Measurements from ENCODE around the gene KIF23. TPM values are rescaled to one million over a fixed set of nuclear protein-coding genes. Genes with fewer than 3 reads are reported as not detected.

KIF23 gene
- total RNA-seq, 1 experiment from 2014 or later: 83.7 TPM

- H3K4me1 ChIP-seq (ENCODE audit: control insufficient read depth in 1 of 2, insufficient read depth in 2 of 2, low read length in 2 of 2): no peaks in the 10 kb centered on the region
- intact Hi-C loops (cut with micrococcal nuclease): no loop called here
- no peaks in the 10 kb centered on the region for H3K9me2 ChIP-seq (ENCODE audit: insufficient read depth)
- ATAC-seq: no peak
- no peaks in the 10 kb centered on the region for H4K20me1 ChIP-seq (ENCODE audit: insufficient read depth)
- ChIA-PET POLR2A (no interaction called here), RAD21 (ENCODE audit: low non-redundant PET in 1 of 2, low total read pairs in 2 of 2, uncharacterized antibody in 2 of 2, unreplicated experiment in 2 of 2) (no interaction called here), CTCF (no interaction called here)
- peaks cover 65 to 76% of the 10 kb centered on the region in 2 experiments for H3K36me3 ChIP-seq (ENCODE audit: control insufficient read depth in 1 of 2, insufficient read depth in 2 of 2, low read length in 2 of 2)
- no peak for DNase-seq (ENCODE audit: low read depth, low spot score)
- TF ChIP-seq ATF3 (IDR thresholded peaks at IDR 0.05) (no peak), JUND (IDR thresholded peaks at IDR 0.05) (no peak), RAD21 (IDR thresholded peaks at IDR 0.05; ENCODE audit: low read depth) (no peak), REST (IDR thresholded peaks at IDR 0.05; ENCODE audit: low read depth) (no peak), CBX3 (IDR thresholded peaks at IDR 0.05; ENCODE audit: low read depth) (no peak), ZBTB33 (IDR thresholded peaks at IDR 0.05; ENCODE audit: extremely low read depth, insufficient replicate concordance, low read length) (no peak), POLR2A (IDR thresholded peaks at IDR 0.05; ENCODE audit: borderline replicate concordance, extremely low read depth, insufficient read depth, insufficient read length) (no peak), FOSL1 (IDR thresholded peaks at IDR 0.05; ENCODE audit: low read depth) (no peak), TCF7L2 (IDR thresholded peaks at IDR 0.05; ENCODE audit: borderline replicate concordance, extremely low read depth, insufficient read depth, insufficient read length) (no peak), EZH2phosphoT487 (IDR thresholded peaks at IDR 0.05; ENCODE audit: borderline replicate concordance) (no peak)
- no peak overlapping the region for H2AFZ ChIP-seq (ENCODE audit: low read depth, low read length, poor library complexity, severe bottlenecking)
- H3K4me3 ChIP-seq (replicated peaks in 1 of 2; ENCODE audit: low read depth in 1 of 2, low read length in 2 of 2): no peak overlapping the region
- BruUV-seq (replicated peaks): no TSS peak
- H3K9ac ChIP-seq (ENCODE audit: low read length): no peak overlapping the region
- H3K4me2 ChIP-seq (ENCODE audit: low read length): no peak overlapping the region
- peaks cover 42% of the 10 kb centered on the region for H3K79me2 ChIP-seq (ENCODE audit: insufficient read depth, low read length)
- no peaks in the 10 kb centered on the region for H3K27me3 ChIP-seq (ENCODE audit: insufficient read depth, low read length)
- no peak overlapping the region for H3K27ac ChIP-seq (ENCODE audit: low read depth, low read length)
- no peaks in the 10 kb centered on the region for H3K9me3 ChIP-seq (ENCODE audit: control insufficient read depth in 1 of 2, insufficient read depth in 1 of 2, low read depth in 1 of 2, low read length in 2 of 2)
Measured at GRCh38 chr15:69444686-69445085, 30.5 kb downstream of the KIF23 start.

All from HCT116 (cell line).